Hepatocyte (in vitro differentiated cells): ENCODE measurements around the gene UBE2N. TPM values are rescaled to one million over a fixed set of nuclear protein-coding genes. Genes with fewer than 3 reads are reported as not detected.
"Not testable (repeated sequence)": the region's sequence is repeated elsewhere in the genome, so short reads cannot be mapped to it uniquely, and the experiment has no call there.

Experiments
- DNase-seq: peaks from one replicate; pipeline ENCODE4 v3.0.0-alpha.2; 2016; ENCODE audit warnings: low spot score
- H2AFZ ChIP-seq: fragments of 200-600 bp; sonication (generic); 2 replicates; pipeline ENCODE4 v1.6.0; 2016; ENCODE audit warnings: antibody characterized with exemption, mild to moderate bottlenecking
- H3K27ac ChIP-seq: fragments of 200-600 bp; sonication (generic); 2 replicates; pipeline ENCODE4 v1.5.1; 2016; ENCODE audit warnings: mild to moderate bottlenecking
- H3K27me3 ChIP-seq: fragments of 200-600 bp; sonication (generic); 2 replicates; pipeline ENCODE4 v1.6.1; 2016
- H3K36me3 ChIP-seq: fragments of 200-600 bp; sonication (generic); replicated peaks from 2 replicates; pipeline ENCODE4 v1.5.1; 2016; ENCODE audit warnings: low read depth; ENCODE audit not compliant: insufficient read depth
- H3K4me1 ChIP-seq: fragments of 200-600 bp; sonication (generic); 2 replicates; pipeline ENCODE4 v1.5.1; 2016; ENCODE audit warnings: mild to moderate bottlenecking, moderate library complexity; ENCODE audit not compliant: insufficient read depth
- H3K4me2 ChIP-seq: fragments of 200-600 bp; sonication (generic); 2 replicates; pipeline ENCODE4 v1.6.0; 2016
- H3K4me3 ChIP-seq: fragments of 200-600 bp; sonication (generic); 2 replicates; pipeline ENCODE4 v1.5.1; 2016; ENCODE audit warnings: mild to moderate bottlenecking
- H3K79me2 ChIP-seq: fragments of 200-600 bp; sonication (generic); 2 replicates; pipeline ENCODE4 v1.6.0; 2017; ENCODE audit warnings: mild to moderate bottlenecking
- H3K9me2 ChIP-seq: fragments of 200-600 bp; sonication (generic); replicated peaks from 2 replicates; pipeline ENCODE4 v1.6.0; 2017; ENCODE audit warnings: mild to moderate bottlenecking; ENCODE audit not compliant: insufficient read depth
- H3K9me3 ChIP-seq: fragments of 200-600 bp; sonication (generic); 2 replicates; pipeline ENCODE4 v1.5.1; 2016; ENCODE audit warnings: low read depth, mild to moderate bottlenecking
- H4K20me1 ChIP-seq: fragments of 200-600 bp; sonication (generic); 2 replicates; pipeline ENCODE4 v1.6.0; 2016; ENCODE audit warnings: mild to moderate bottlenecking; ENCODE audit not compliant: insufficient read depth, poor library complexity, severe bottlenecking
- EZH2 ChIP-seq: fragments of 200-600 bp; sonication (generic); IDR thresholded peaks from 2 replicates; pipeline ENCODE4 v1.6.1; 2016; ENCODE audit warnings: antibody characterized with exemption, mild to moderate bottlenecking, borderline replicate concordance
- EZH2phosphoT487 ChIP-seq: fragments of 200-600 bp; sonication (generic); IDR thresholded peaks from one replicate; pipeline ENCODE4 v1.6.1; 2018; ENCODE audit warnings: antibody characterized with exemption, mild to moderate bottlenecking, low read depth, moderate library complexity; ENCODE audit not compliant: unreplicated experiment, severe bottlenecking
- WGBS: methylation state at CpG from one replicate; pipeline ENCODE4 v1.1.6; 2016; ENCODE audit warnings: low lambda C conversion rate; ENCODE audit errors: missing lambda C conversion rate; 5-methylcytosine and 5-hydroxymethylcytosine counted together
- polyA plus RNA-seq: library from polyadenylated mRNA; unstranded; fragments of >200 nt; fragmentation: Nextera tagmentation; extraction: Ambion mirVana; gene quantifications from 2 replicates; pipeline ENCODE4 v1.2.1, GENCODE V29; 2016
- total RNA-seq: library from RNA; depleted of rRNA; stranded (reverse); fragments of >200 nt; gene quantifications from 2 replicates; pipeline ENCODE4 v1.2.3, GENCODE V29; 2014
- TF ChIP-seq, protein P1 (sequence below): fragments of 200-600 bp; sonication (generic); IDR thresholded peaks from 2 replicates; pipeline ENCODE4 v1.5.1; 2016; ENCODE audit warnings: antibody characterized with exemption, mild to moderate bottlenecking; ENCODE audit not compliant: poor library complexity

UBE2N gene
- total and polyA plus RNA-seq, 2 experiments from 2014 or later, result 59.1 to 121 TPM

DNA sequence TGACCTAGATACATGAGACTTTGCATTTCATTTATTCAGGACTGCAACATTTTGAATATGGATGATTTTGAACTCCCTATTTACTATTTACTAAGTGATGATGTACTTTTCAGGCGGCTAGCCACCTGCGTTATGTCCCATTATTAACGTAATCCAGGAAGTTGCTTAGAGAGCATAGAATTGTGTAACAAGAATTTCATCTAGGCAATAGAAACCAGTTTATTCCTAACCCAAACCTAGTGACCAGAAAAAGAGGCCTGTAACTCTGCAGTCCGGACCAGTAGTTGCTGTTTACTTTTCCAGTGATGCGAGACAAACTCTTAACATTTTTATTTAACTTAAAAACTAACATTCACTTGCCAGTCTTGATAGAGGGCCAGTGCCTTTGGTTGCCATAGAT is 51.7 kb downstream of the UBE2N start:
- no peaks in the 10 kb centered on the region for H3K27me3 ChIP-seq
- H2AFZ ChIP-seq, result no peak overlapping the region
- TF ChIP-seq EZH2 (no peak), EZH2phosphoT487 (no peak)
- TF ChIP-seq, protein P1, sequence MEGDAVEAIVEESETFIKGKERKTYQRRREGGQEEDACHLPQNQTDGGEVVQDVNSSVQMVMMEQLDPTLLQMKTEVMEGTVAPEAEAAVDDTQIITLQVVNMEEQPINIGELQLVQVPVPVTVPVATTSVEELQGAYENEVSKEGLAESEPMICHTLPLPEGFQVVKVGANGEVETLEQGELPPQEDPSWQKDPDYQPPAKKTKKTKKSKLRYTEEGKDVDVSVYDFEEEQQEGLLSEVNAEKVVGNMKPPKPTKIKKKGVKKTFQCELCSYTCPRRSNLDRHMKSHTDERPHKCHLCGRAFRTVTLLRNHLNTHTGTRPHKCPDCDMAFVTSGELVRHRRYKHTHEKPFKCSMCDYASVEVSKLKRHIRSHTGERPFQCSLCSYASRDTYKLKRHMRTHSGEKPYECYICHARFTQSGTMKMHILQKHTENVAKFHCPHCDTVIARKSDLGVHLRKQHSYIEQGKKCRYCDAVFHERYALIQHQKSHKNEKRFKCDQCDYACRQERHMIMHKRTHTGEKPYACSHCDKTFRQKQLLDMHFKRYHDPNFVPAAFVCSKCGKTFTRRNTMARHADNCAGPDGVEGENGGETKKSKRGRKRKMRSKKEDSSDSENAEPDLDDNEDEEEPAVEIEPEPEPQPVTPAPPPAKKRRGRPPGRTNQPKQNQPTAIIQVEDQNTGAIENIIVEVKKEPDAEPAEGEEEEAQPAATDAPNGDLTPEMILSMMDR, result no peak
- H3K4me1 ChIP-seq, result peaks cover 6% of the 10 kb centered on the region
- no peak overlapping the region for H3K4me3 ChIP-seq
- no peak for DNase-seq
- 69% methylated on average over 5 of the region's 5 CpGs for WGBS
- no peaks in the 10 kb centered on the region for H3K9me2 ChIP-seq
- H4K20me1 ChIP-seq, result peaks cover 82% of the 10 kb centered on the region
- H3K9me3 ChIP-seq, result no peaks in the 10 kb centered on the region
- H3K4me2 ChIP-seq, result peak overlapping the region; percentile 43
- peaks cover 92% of the 10 kb centered on the region for H3K79me2 ChIP-seq
- H3K27ac ChIP-seq, result peak overlapping the region; percentile 1
- no peaks in the 10 kb centered on the region for H3K36me3 ChIP-seq

DNA sequence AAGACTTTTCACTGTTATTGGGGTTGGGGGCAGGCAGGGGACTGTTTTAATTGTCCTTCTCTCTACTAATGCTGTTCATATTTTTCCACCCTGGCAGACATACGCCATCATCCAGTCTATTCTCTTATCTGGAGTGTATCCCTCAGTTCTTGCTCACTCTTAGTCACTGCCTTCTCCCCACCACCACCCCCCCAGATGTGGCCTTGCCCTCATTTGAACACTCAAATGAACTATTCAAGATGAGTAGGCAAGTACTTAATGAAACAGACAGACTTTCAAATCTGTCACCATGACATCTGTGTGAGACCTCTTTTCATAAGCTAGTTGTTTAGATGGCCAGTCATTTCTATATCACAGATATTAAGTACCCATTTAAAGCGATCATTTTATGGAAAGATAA is 54.0 kb downstream of the UBE2N start:
- Histone ChIP-seq H3K27ac (no peak overlapping the region), H3K36me3 (no peaks in the 10 kb centered on the region), H2AFZ (no peak overlapping the region), H3K4me2 (peak overlapping the region; percentile 24), H3K79me2 (peaks cover 95% of the 10 kb centered on the region), H3K27me3 (no peaks in the 10 kb centered on the region), H3K9me3 (no peaks in the 10 kb centered on the region), H3K4me3 (no peak overlapping the region), H3K4me1 (peaks cover 6% of the 10 kb centered on the region), H4K20me1 (peaks cover 94% of the 10 kb centered on the region), H3K9me2 (no peaks in the 10 kb centered on the region)
- TF ChIP-seq, protein P1, result no peak
- TF ChIP-seq EZH2 (no peak), EZH2phosphoT487 (no peak)
- DNase-seq, result no peak
- WGBS, result 84% methylated on average over 2 of the region's 2 CpGs

DNA sequence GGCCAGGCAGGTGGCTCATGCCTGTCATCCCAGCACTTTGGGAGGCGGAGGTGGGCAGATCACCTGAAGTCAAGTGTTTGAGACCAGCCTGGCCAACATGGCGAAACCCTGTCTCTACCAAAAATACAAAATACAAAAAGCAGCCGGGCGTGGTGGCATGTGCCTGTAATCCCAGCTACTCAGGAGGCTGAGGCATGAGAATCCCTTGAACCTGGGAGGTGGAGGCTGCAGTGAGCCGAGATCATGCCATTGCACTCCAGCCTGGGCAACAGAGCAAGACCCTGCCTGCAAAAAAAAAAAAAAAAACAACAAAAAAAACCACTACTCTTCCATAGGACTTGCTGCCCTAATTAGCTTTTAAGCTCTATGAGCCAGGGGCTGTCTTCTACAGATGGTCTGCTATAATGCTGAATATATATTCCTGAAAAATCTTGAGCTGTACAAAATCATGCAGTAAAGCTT is 59.7 kb downstream of the UBE2N start:
- Histone ChIP-seq H3K79me2 (peaks cover 91% of the 10 kb centered on the region), H4K20me1 (peaks cover 84% of the 10 kb centered on the region), H3K4me3 (peak overlapping the region; percentile 69), H3K4me2 (peak overlapping the region; percentile 75), H3K27ac (peak overlapping the region; percentile 94)
- not testable (repeated sequence) for H2AFZ ChIP-seq, H3K4me1 ChIP-seq, H3K36me3 ChIP-seq, H3K9me3 ChIP-seq, H3K27me3 ChIP-seq, DNase-seq, H3K9me2 ChIP-seq
- 78% methylated on average over 5 of the region's 5 CpGs for WGBS

DNA sequence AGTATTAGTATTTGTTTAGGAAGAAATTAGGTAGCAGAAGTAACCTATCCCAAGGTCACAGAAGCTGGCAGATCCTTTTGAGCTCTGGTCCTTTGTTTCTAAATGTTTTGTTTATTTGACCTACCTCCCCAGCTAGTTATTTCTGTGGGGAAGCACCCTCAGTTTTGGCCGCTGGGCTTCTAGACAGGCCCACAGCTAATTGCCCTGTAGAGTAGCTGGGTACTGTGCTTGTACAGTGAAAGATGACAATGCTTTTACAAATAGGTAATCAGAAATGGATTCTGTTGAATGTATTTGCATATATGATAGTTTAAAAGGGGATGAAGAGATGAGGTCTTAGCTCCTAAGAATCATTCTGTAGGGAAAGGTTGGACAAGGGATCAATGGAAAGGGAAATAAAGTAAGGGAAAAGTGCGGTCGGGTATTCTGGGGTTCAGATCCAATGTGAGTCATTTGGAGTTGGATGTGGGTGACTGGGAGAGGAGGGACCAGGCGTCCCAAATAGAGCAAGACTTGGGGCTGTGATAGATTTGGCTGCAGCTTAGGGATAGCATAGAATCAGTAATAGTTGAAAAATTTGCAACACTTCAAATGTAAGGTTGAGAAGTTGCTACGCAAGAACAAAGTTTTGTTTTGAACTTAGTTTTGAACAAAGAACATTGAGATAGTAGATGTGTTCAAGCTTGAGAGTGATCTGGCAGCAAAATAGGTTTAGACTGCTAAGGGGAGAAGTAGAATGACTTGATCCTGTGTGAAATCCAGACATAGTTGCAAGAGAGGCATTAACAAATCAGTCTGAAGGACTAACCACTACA is 60.4 kb downstream of the UBE2N start:
- Histone ChIP-seq H4K20me1 (peaks cover 77% of the 10 kb centered on the region), H3K9me3 (no peaks in the 10 kb centered on the region), H2AFZ (no peak overlapping the region), H3K79me2 (peaks cover 88% of the 10 kb centered on the region), H3K4me3 (peak overlapping the region; percentile 69), H3K9me2 (no peaks in the 10 kb centered on the region), H3K36me3 (no peaks in the 10 kb centered on the region), H3K27ac (peak overlapping the region; percentile 94), H3K4me2 (peak overlapping the region; percentile 75), H3K4me1 (peaks cover 5% of the 10 kb centered on the region), H3K27me3 (no peaks in the 10 kb centered on the region)
- no peak for TF ChIP-seq EZH2
- TF ChIP-seq, protein P1, result no peak
- TF ChIP-seq EZH2phosphoT487, result no peak
- no peak for DNase-seq
- WGBS, result 54% methylated on average over 5 of the region's 5 CpGs
